ENCODE data around the gene PDCD10. TPM values are rescaled to one million over a fixed set of nuclear protein-coding genes. Genes with fewer than 3 reads are reported as not detected.

The PDCD10 gene
- total and polyA plus RNA-seq, 2 donors (not counting 3 experiments of a cell fraction or from before 2014, with no cell fraction given) = 21.3 to 47.8 TPM

- DNase-seq (ENCODE audit: low read depth, low spot score) (no peak), FAIRE-seq (no peak)
- H3K27ac ChIP-seq (ENCODE audit: insufficient read depth, low read depth, low read length) = no peak overlapping the region
- TF ChIP-seq POLR2AphosphoS5 (IDR thresholded peaks at IDR 0.05; ENCODE audit: insufficient read depth, low read depth, low read length) (no peak), JUN (IDR thresholded peaks at IDR 0.05; ENCODE audit: borderline replicate concordance, insufficient read depth, insufficient read length, low read depth) (no peak), CTCF (IDR thresholded peaks at IDR 0.05; ENCODE audit: extremely low read depth in 1 of 2, insufficient read depth in 1 of 2, low read depth in 1 of 2, low read length in 2 of 2) (no peak), EZH2 (IDR thresholded peaks at IDR 0.05; ENCODE audit: borderline replicate concordance, low read depth, low read length, severe bottlenecking) (no peak), POLR2A (IDR thresholded peaks at IDR 0.05; ENCODE audit: low read depth, low read length) (no peak), GATA2 (IDR thresholded peaks at IDR 0.05; ENCODE audit: insufficient read depth, insufficient read length, low read depth, low read length) (no peak), MYC (IDR thresholded peaks at IDR 0.05; ENCODE audit: low read depth, low read length) (no peak), FOS (IDR thresholded peaks at IDR 0.05; ENCODE audit: borderline replicate concordance, insufficient read depth, low read length) (no peak)
- TF ChIP-seq, protein P1, sequence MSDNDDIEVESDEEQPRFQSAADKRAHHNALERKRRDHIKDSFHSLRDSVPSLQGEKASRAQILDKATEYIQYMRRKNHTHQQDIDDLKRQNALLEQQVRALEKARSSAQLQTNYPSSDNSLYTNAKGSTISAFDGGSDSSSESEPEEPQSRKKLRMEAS (IDR thresholded peaks at IDR 0.05; ENCODE audit: insufficient read depth, insufficient read length) = no peak
- no TSS peak for BruUV-seq (replicated peaks)
- no peak overlapping the region for H3K4me2 ChIP-seq (ENCODE audit: insufficient read depth, low read length)
- H3K79me2 ChIP-seq (ENCODE audit: control insufficient read depth, insufficient read depth, low read length) = no peaks in the 10 kb centered on the region
- dilution Hi-C loops (cut with MboI; ENCODE audit: extremely low pct_ligation_motif_present, low sequenced_read_pairs) (no loop called here), intact Hi-C loops (cut with micrococcal nuclease) (no loop called here)
- H3K9me3 ChIP-seq (replicated peaks; ENCODE audit: control insufficient read depth, insufficient read depth, low read length) = no peaks in the 10 kb centered on the region
- ChIA-PET CTCF (interaction anchor here (0.7 kb wide), 1 partner anchor 56 kb away, joined by 3 read pairs; no protein-coding TSS in a partner anchor), POLR2A (no interaction called here)
- no peak overlapping the region for H2AFZ ChIP-seq (ENCODE audit: low read depth, low read length)
- H3K9me1 ChIP-seq (replicated peaks; ENCODE audit: control insufficient read depth, extremely low read depth, insufficient read depth, low read length) = no peaks in the 10 kb centered on the region
- no peaks in the 10 kb centered on the region for H4K20me1 ChIP-seq (replicated peaks; ENCODE audit: control insufficient read depth, extremely low read depth, insufficient read depth, low read length)
- H3K9ac ChIP-seq (replicated peaks; ENCODE audit: extremely low read depth, insufficient read depth, low read length) = no peak overlapping the region
- H3K4me3 ChIP-seq (replicated peaks in 1 of 3; ENCODE audit: insufficient read depth in 1 of 3, low read depth in 1 of 3, low read length in 3 of 3) = no peak overlapping the region
- no peaks in the 10 kb centered on the region for H3K4me1 ChIP-seq (ENCODE audit: control insufficient read depth, extremely low read depth, insufficient read depth, low read length)
- no peaks in the 10 kb centered on the region for H3K27me3 ChIP-seq (ENCODE audit: control insufficient read depth in 2 of 2, insufficient read depth in 2 of 2, low read length in 2 of 2)
- H3K36me3 ChIP-seq (ENCODE audit: control insufficient read depth in 2 of 2, extremely low read depth in 1 of 2, insufficient read depth in 2 of 2, low read length in 2 of 2) = no peaks in the 10 kb centered on the region
These were observed 27.6 kb upstream of the PDCD10 start for GRCh38 chr3:167762296-167762695.

Measured in endothelial cell of umbilical vein (primary cell).